ENCODE data around the gene POMGNT1. TPM values are rescaled to one million over a fixed set of nuclear protein-coding genes. Genes with fewer than 3 reads are reported as not detected.

POMGNT1 gene
- polyA plus RNA-seq, 1 donor from 2014 or later: 128 TPM

- TF ChIP-seq SMC3 (conservative IDR thresholded peaks at IDR 0.05; ENCODE audit: poor library complexity): no peak
- TF ChIP-seq POLR2AphosphoS5 (IDR thresholded peaks at IDR 0.05): no peak
- no peak for TF ChIP-seq RAD21 (conservative IDR thresholded peaks at IDR 0.05)
- TF ChIP-seq EP300 (conservative IDR thresholded peaks at IDR 0.05; ENCODE audit: poor library complexity, severe bottlenecking): no peak
- no peak for TF ChIP-seq TAF1 (IDR thresholded peaks at IDR 0.05; ENCODE audit: low read depth)
- Histone ChIP-seq H2AFZ (ENCODE audit: low read depth, low read length) (no peak overlapping the region), H3K9ac (ENCODE audit: low read length) (no peak overlapping the region)
Observed at GRCh38 chr1:46166521-46167462, 31.4 kb downstream of the POMGNT1 start.

GRCh38 chr1:46160212-46160611 is 38.0 kb downstream of the POMGNT1 start:
- Histone ChIP-seq H3K79me2 (replicated peaks; ENCODE audit: insufficient read depth, low read length) (no peaks in the 10 kb centered on the region), H3K4me3 (ENCODE audit: low read length) (no peak overlapping the region), H3K27me3 (ENCODE audit: insufficient read depth, low read depth, low read length) (no peaks in the 10 kb centered on the region), H3K27ac (ENCODE audit: low read length) (no peak overlapping the region), H3F3A (ENCODE audit: insufficient read depth, low read length, poor library complexity, severe bottlenecking) (no peaks in the 10 kb centered on the region), H2AFZ (ENCODE audit: low read depth, low read length) (no peak overlapping the region), H3K9me3 (ENCODE audit: low read length) (no peaks in the 10 kb centered on the region), H3K36me3 (ENCODE audit: insufficient read depth, low read length) (no peaks in the 10 kb centered on the region), H3K9ac (ENCODE audit: low read length) (no peak overlapping the region), H3K4me2 (ENCODE audit: low read length) (no peak overlapping the region), H3K9me2 (ENCODE audit: insufficient read depth, low read length) (no peaks in the 10 kb centered on the region), H4K20me1 (ENCODE audit: insufficient read depth) (no peaks in the 10 kb centered on the region)
- TF ChIP-seq MXI1 (conservative IDR thresholded peaks at IDR 0.05; ENCODE audit: poor library complexity, severe bottlenecking) (no peak), EP300 (conservative IDR thresholded peaks at IDR 0.05; ENCODE audit: poor library complexity, severe bottlenecking) (no peak), SMC3 (conservative IDR thresholded peaks at IDR 0.05; ENCODE audit: poor library complexity) (no peak)
- TF ChIP-seq, protein P1, sequence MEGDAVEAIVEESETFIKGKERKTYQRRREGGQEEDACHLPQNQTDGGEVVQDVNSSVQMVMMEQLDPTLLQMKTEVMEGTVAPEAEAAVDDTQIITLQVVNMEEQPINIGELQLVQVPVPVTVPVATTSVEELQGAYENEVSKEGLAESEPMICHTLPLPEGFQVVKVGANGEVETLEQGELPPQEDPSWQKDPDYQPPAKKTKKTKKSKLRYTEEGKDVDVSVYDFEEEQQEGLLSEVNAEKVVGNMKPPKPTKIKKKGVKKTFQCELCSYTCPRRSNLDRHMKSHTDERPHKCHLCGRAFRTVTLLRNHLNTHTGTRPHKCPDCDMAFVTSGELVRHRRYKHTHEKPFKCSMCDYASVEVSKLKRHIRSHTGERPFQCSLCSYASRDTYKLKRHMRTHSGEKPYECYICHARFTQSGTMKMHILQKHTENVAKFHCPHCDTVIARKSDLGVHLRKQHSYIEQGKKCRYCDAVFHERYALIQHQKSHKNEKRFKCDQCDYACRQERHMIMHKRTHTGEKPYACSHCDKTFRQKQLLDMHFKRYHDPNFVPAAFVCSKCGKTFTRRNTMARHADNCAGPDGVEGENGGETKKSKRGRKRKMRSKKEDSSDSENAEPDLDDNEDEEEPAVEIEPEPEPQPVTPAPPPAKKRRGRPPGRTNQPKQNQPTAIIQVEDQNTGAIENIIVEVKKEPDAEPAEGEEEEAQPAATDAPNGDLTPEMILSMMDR (IDR thresholded peaks at IDR 0.05; ENCODE audit: poor library complexity, severe bottlenecking): no peak

More at GRCh38 chr1:46166521-46167462, 31.4 kb downstream of the POMGNT1 start:
- no peaks in the 10 kb centered on the region for H3K9me2 ChIP-seq (ENCODE audit: insufficient read depth, low read length)
- no peaks in the 10 kb centered on the region for H3K36me3 ChIP-seq (ENCODE audit: insufficient read depth, low read length)
- no peaks in the 10 kb centered on the region for H3K9me3 ChIP-seq (ENCODE audit: low read length)
- no peaks in the 10 kb centered on the region for H3K79me2 ChIP-seq (replicated peaks; ENCODE audit: insufficient read depth, low read length)
- no peak overlapping the region for H3K4me3 ChIP-seq (ENCODE audit: low read length)
- no peaks in the 10 kb centered on the region for H3F3A ChIP-seq (ENCODE audit: insufficient read depth, low read length, poor library complexity, severe bottlenecking)
- H3K27ac ChIP-seq (ENCODE audit: low read length): no peak overlapping the region
- H4K20me1 ChIP-seq (ENCODE audit: insufficient read depth): no peaks in the 10 kb centered on the region
- no peaks in the 10 kb centered on the region for H3K27me3 ChIP-seq (ENCODE audit: insufficient read depth, low read depth, low read length)
- no peak overlapping the region for H3K4me2 ChIP-seq (ENCODE audit: low read length)

DNA sequence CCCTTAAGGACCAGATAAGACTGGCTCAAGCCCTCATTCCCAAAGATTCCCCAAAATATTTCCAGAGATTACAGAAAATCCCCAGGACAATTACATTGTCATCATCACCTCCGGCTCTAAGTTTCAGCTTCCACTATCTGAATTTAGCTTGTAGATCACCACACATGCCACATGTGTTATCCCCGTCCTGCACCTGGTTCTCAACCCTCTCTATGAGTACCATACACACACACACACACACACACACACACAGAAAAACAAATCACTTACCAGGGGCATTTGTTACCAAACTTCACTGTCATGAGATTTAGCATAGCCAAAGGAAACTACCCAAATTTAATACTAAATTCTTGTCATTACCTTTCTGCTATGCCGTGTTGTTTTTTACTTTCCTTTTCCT is 38.7 kb downstream of the POMGNT1 start:
- no peaks in the 10 kb centered on the region for H3K27me3 ChIP-seq (ENCODE audit: insufficient read depth, low read depth, low read length)
- no peaks in the 10 kb centered on the region for H3K9me2 ChIP-seq (ENCODE audit: insufficient read depth, low read length)
- TF ChIP-seq MXI1 (conservative IDR thresholded peaks at IDR 0.05; ENCODE audit: poor library complexity, severe bottlenecking) (no peak), EP300 (conservative IDR thresholded peaks at IDR 0.05; ENCODE audit: poor library complexity, severe bottlenecking) (no peak), TAF1 (IDR thresholded peaks at IDR 0.05; ENCODE audit: low read depth) (no peak), SMC3 (conservative IDR thresholded peaks at IDR 0.05; ENCODE audit: poor library complexity) (no peak), EZH2 (IDR thresholded peaks at IDR 0.05; ENCODE audit: borderline replicate concordance, insufficient read depth, low read length, poor library complexity, severe bottlenecking) (no peak), RAD21 (conservative IDR thresholded peaks at IDR 0.05) (no peak), POLR2AphosphoS5 (IDR thresholded peaks at IDR 0.05) (no peak)
- TF ChIP-seq, protein P2, sequence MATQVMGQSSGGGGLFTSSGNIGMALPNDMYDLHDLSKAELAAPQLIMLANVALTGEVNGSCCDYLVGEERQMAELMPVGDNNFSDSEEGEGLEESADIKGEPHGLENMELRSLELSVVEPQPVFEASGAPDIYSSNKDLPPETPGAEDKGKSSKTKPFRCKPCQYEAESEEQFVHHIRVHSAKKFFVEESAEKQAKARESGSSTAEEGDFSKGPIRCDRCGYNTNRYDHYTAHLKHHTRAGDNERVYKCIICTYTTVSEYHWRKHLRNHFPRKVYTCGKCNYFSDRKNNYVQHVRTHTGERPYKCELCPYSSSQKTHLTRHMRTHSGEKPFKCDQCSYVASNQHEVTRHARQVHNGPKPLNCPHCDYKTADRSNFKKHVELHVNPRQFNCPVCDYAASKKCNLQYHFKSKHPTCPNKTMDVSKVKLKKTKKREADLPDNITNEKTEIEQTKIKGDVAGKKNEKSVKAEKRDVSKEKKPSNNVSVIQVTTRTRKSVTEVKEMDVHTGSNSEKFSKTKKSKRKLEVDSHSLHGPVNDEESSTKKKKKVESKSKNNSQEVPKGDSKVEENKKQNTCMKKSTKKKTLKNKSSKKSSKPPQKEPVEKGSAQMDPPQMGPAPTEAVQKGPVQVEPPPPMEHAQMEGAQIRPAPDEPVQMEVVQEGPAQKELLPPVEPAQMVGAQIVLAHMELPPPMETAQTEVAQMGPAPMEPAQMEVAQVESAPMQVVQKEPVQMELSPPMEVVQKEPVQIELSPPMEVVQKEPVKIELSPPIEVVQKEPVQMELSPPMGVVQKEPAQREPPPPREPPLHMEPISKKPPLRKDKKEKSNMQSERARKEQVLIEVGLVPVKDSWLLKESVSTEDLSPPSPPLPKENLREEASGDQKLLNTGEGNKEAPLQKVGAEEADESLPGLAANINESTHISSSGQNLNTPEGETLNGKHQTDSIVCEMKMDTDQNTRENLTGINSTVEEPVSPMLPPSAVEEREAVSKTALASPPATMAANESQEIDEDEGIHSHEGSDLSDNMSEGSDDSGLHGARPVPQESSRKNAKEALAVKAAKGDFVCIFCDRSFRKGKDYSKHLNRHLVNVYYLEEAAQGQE (IDR thresholded peaks at IDR 0.05; ENCODE audit: borderline replicate concordance): no peak
- TF ChIP-seq, protein P1 (IDR thresholded peaks at IDR 0.05; ENCODE audit: poor library complexity, severe bottlenecking): no peak
- no peaks in the 10 kb centered on the region for H3F3A ChIP-seq (ENCODE audit: insufficient read depth, low read length, poor library complexity, severe bottlenecking)
- H3K27ac ChIP-seq (ENCODE audit: low read length): no peak overlapping the region
- no peak overlapping the region for H2AFZ ChIP-seq (ENCODE audit: low read depth, low read length)
- no peaks in the 10 kb centered on the region for H4K20me1 ChIP-seq (ENCODE audit: insufficient read depth)
- H3K79me2 ChIP-seq (replicated peaks; ENCODE audit: insufficient read depth, low read length): no peaks in the 10 kb centered on the region
- no peak overlapping the region for H3K4me2 ChIP-seq (ENCODE audit: low read length)
- no peaks in the 10 kb centered on the region for H3K36me3 ChIP-seq (ENCODE audit: insufficient read depth, low read length)
- no peaks in the 10 kb centered on the region for H3K9me3 ChIP-seq (ENCODE audit: low read length)
- H3K9ac ChIP-seq (ENCODE audit: low read length): no peak overlapping the region
- H3K4me3 ChIP-seq (ENCODE audit: low read length): no peak overlapping the region

Data from neural cell (in vitro differentiated cells).